Measurements from ENCODE around the gene TMEM134. TPM values are rescaled to one million over a fixed set of nuclear protein-coding genes. Genes with fewer than 3 reads are reported as not detected.
A peak's percentile ranks its signal among the peaks of the same experiment; 100 is the strongest.
"Not testable (repeated sequence)": the region's sequence is repeated elsewhere in the genome, so short reads cannot be mapped to it uniquely, and the experiment has no call there.

TMEM134 gene
- total and polyA plus RNA-seq, 11 donors: 67.0 to 146 (median 83.6) TPM

DNA sequence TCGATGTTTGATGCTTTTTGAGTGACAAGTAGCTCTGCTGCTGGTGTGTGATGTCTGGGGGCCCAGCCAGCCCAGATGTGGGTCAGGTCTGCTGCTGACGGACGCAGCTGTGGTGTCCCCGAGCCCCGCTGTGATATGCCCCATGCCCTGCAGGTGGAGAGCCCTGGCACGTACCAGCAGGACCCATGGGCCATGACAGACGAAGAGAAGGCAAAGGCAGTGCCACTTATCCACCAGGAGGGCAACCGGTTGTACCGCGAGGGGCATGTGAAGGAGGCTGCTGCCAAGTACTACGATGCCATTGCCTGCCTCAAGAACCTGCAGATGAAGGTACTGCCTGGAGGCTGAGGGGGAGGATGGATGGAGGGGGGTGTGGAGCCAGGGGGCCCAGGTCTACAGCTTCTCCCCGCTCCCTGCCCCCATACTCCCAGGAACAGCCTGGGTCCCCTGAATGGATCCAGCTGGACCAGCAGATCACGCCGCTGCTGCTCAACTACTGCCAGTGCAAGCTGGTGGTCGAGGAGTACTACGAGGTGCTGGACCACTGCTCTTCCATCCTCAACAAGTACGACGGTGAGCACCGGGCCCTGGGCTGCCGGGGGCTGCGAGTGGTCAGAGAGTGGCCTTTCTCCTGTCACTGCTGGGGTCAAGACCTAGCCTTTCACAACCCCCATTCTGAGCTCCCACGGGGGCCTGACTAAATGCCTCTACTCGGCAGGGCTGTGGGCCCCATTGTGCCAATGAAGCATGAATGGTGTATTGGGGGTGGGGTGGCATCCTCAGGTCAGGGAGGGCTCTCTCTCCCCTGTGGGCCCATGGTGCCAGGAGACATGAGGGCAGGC is 21.1 kb upstream of the TMEM134 start:
- peaks cover 0 to 79% (median 64%) of the 10 kb centered on the region in 9 donors for H3K36me3 ChIP-seq
- H3K9me3 ChIP-seq: no peaks in the 10 kb centered on the region
- H3K4me1 ChIP-seq: peaks cover 0 to 21% (median 5%) of the 10 kb centered on the region in 12 donors
- no peak overlapping the region for H3K27ac ChIP-seq
- WGBS, 4 donors: 84 to 90% (median 86%) methylated on average over 20 to 23 of the region's 23 CpGs
- no peaks in the 10 kb centered on the region for H3K27me3 ChIP-seq
- no peak overlapping the region for H3K4me3 ChIP-seq
- DNase-seq: no peak
- no peak for TF ChIP-seq POLR2A (IDR thresholded peaks at IDR 0.05)
- TF ChIP-seq, protein P1, sequence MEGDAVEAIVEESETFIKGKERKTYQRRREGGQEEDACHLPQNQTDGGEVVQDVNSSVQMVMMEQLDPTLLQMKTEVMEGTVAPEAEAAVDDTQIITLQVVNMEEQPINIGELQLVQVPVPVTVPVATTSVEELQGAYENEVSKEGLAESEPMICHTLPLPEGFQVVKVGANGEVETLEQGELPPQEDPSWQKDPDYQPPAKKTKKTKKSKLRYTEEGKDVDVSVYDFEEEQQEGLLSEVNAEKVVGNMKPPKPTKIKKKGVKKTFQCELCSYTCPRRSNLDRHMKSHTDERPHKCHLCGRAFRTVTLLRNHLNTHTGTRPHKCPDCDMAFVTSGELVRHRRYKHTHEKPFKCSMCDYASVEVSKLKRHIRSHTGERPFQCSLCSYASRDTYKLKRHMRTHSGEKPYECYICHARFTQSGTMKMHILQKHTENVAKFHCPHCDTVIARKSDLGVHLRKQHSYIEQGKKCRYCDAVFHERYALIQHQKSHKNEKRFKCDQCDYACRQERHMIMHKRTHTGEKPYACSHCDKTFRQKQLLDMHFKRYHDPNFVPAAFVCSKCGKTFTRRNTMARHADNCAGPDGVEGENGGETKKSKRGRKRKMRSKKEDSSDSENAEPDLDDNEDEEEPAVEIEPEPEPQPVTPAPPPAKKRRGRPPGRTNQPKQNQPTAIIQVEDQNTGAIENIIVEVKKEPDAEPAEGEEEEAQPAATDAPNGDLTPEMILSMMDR (IDR thresholded peaks at IDR 0.05): no peak
- peak in 1 of 4 donors; percentile 2 for ATAC-seq
- intact Hi-C loops (cut with DNase I): no loop called here

DNA sequence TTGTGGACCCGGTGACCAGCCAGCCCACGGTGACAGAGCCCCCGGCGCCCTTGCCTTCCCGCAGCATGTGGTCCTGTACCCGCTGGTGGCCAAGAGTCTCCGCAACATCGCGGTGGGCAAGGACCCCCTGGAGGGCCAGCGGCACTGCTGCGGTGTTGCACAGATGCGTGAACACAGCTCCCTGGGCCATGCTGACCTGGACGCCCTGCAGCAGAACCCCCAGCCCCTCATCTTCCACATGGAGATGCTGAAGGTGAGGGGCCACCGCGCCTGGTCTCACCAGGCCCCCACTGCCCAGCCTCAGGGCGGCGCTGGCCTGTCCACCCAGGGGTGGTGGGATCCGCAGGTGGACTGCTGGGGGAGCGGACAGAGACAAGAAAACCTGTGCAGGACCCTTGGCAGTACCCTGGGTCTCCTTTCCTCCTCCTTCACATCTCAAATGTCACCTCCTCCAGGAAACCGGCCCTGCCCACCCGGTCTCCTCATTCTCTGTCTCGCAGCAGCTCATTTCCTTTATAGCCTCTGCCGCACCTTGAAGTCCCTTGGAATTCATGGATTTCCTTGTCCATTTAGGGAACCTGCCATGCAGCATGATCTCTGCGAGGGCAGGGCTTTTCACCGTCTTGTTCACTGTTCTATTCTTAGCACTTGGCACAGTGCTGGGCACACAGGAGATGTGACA is 20.3 kb upstream of the TMEM134 start:
- WGBS, 4 donors: 69 to 86% (median 78%) methylated on average over 8 to 25 of the region's 25 CpGs
- no peak for ATAC-seq
- no peak overlapping the region for H3K4me3 ChIP-seq
- peaks cover 0 to 28% (median 10%) of the 10 kb centered on the region in 12 donors for H3K4me1 ChIP-seq
- no peaks in the 10 kb centered on the region for H3K9me3 ChIP-seq
- peaks cover 0 to 74% (median 61%) of the 10 kb centered on the region in 9 donors for H3K36me3 ChIP-seq
- H3K27ac ChIP-seq: no peak overlapping the region
- no peaks in the 10 kb centered on the region for H3K27me3 ChIP-seq
- no peak for TF ChIP-seq POLR2A (IDR thresholded peaks at IDR 0.05)
- TF ChIP-seq, protein P1 (IDR thresholded peaks at IDR 0.05): no peak
- intact Hi-C loops (cut with DNase I): no loop called here
- no peak for DNase-seq

DNA sequence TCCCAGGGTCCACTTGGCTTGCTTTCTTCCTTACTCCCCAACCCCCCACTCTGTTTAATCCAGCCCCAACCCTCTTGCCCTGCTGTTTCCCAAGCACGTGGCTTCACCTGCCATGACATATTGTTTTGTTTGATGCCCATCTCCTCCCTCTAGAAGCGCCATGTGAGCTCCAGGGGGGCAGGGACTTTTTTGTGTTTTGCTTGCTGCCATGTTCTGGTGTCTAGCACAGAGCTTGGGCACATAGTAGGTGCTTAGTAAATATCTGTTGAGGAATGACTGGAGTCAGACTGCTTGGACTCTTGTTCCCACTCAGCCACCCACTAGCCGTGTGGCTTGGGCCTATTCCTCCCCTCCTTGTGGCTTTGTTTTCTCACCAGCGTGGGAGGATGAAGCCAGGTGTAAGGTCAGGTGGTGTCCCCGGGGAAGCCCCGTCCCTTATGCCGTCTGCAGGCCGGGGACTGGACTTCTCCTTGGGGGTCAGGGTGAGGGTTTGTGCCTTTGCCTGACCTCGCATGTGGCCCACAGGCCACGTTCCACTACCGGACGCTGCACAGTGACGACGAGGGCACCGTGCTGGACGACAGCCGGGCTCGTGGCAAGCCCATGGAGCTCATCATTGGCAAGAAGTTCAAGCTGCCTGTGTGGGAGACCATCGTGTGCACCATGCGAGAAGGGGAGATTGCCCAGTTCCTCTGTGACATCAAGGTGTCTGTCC is 17.6 kb upstream of the TMEM134 start:
- Histone ChIP-seq H3K36me3 (peaks cover 0 to 46% (median 35%) of the 10 kb centered on the region in 9 donors), H3K27ac (peak overlapping the region in 1 of 12 donors; percentile 88), H3K9me3 (no peaks in the 10 kb centered on the region), H3K27me3 (no peaks in the 10 kb centered on the region), H3K4me1 (peaks cover 5 to 44% (median 25%) of the 10 kb centered on the region in 12 donors), H3K4me3 (no peak overlapping the region)
- 85 to 92% (median 88%) methylated on average over 12 to 20 of the region's 20 CpGs for WGBS, 4 donors
- DNase-seq: peak in 1 of 5 donors; percentile 9
- no peak for ATAC-seq
- no peak for TF ChIP-seq POLR2A (IDR thresholded peaks at IDR 0.05)
- TF ChIP-seq, protein P1 (IDR thresholded peaks at IDR 0.05): no peak
- intact Hi-C loops (cut with DNase I): no loop called here

DNA sequence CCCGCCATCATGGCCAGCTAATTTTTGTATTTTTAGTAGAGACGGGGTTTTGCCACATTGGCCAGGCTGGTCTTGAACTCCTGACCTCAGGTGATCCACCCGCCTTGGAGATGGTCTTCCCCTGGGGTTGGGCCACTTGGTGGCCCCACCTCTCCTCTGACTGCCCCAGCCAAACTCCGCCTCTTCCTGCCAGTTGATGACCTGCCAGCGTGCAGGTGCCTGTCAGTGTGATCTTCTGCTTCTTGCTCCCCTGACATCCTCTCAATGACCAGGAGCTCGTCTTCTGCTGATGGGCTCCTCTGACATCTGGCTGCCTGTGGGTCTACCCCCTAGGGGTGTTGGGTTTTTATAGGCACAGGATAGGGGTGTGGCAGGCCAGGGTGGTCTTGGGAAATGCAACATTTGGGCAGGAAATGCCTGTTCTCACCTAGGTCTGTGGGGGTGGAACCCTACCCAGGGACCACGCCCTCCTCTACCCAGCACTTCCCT is 16.9 kb upstream of the TMEM134 start:
- 75 to 88% (median 84%) methylated on average over 4 to 7 of the region's 7 CpGs for WGBS, 4 donors
- DNase-seq; ATAC-seq; H3K4me3 ChIP-seq; intact Hi-C loops (cut with DNase I); H3K9me3 ChIP-seq; H3K27me3 ChIP-seq: not testable (repeated sequence)
- H3K27ac ChIP-seq: peak overlapping the region in 1 of 12 donors; percentile 88
- H3K4me1 ChIP-seq: peaks cover 5 to 44% (median 25%) of the 10 kb centered on the region in 12 donors
- peaks cover 0 to 39% (median 30%) of the 10 kb centered on the region in 9 donors for H3K36me3 ChIP-seq

Data from heart left ventricle (tissue), 16 donors.